ENCODE results near the gene GALNT2. TPM values are rescaled to one million over a fixed set of nuclear protein-coding genes. Genes with fewer than 3 reads are reported as not detected.

The GALNT2 gene
- total and polyA plus RNA-seq, 9 of the 15 experiments (the other 6 are each of a cell fraction or from before 2014, with no cell fraction given), result 1.6 to 106 (median 51.9) TPM

- ChIA-PET CTCF (ENCODE audit: low intra/inter-chr PET ratio) (interaction anchor here (0.7 kb wide), 1 partner anchor 749 kb away, joined by 4 read pairs; no protein-coding TSS in a partner anchor), POLR2A (interaction anchor here (0.8 kb wide), 1 partner anchor 14 kb away, joined by 3 read pairs; no protein-coding TSS in a partner anchor)
- H3K9me1 ChIP-seq (ENCODE audit: control insufficient read depth, insufficient read depth, low read length), result no peaks in the 10 kb centered on the region
- H3K4me3 ChIP-seq, result no peak overlapping the region
- intact Hi-C loops (cut with micrococcal nuclease), result no loop called here
- ATAC-seq, result peak; percentile 56
- H3K9me3 ChIP-seq (replicated peaks; ENCODE audit: control insufficient read depth, insufficient read depth, low read depth, low read length), result no peaks in the 10 kb centered on the region
- H2AFZ ChIP-seq (ENCODE audit: low read depth, low read length), result peak overlapping the region; percentile 37; the same call in 1 of the 2 replicates
- H3K79me2 ChIP-seq (ENCODE audit: control insufficient read depth, insufficient read depth, low read length), result no peaks in the 10 kb centered on the region
- peaks cover 0 to 8% of the 10 kb centered on the region in 2 experiments; a peak in 3 of 5 replicates for H3K4me1 ChIP-seq (replicated peaks in 1 of 2; ENCODE audit: control insufficient read depth in 2 of 2, insufficient read depth in 2 of 2, low read length in 2 of 2)
- H3K4me2 ChIP-seq (ENCODE audit: insufficient read depth, low read length), result peak overlapping the region; percentile 29
- H4K20me1 ChIP-seq (replicated peaks; ENCODE audit: control insufficient read depth, insufficient read depth, low read length), result no peaks in the 10 kb centered on the region
- in situ Hi-C loops (cut with MboI), result no loop called here
- DNase-seq (ENCODE audit: extremely low read depth in 1 of 4, low spot score in 3 of 4), result peak in 1 of 4 experiments; percentile 25
- no peaks in the 10 kb centered on the region for H3K36me3 ChIP-seq (ENCODE audit: control insufficient read depth, insufficient read depth, low read length)
- WGBS (ENCODE audit: insufficient coverage, low coverage, missing lambda C conversion rate), result 17% methylated on average over 11 of the region's 11 CpGs
- no TSS peak for BruUV-seq (replicated peaks)
- H3K27me3 ChIP-seq (ENCODE audit: control insufficient read depth in 2 of 2, insufficient read depth in 2 of 2, low read length in 2 of 2), result peaks cover 15 to 51% of the 10 kb centered on the region in 2 experiments
- peak; percentile 15 for FAIRE-seq
- no peak overlapping the region for H3K27ac ChIP-seq (ENCODE audit: extremely low read depth, low read depth, low read length)
- no peak overlapping the region for H3K9ac ChIP-seq (ENCODE audit: insufficient read depth in 1 of 2, low read depth in 2 of 2, low read length in 2 of 2)
- TF ChIP-seq SETDB1 (IDR thresholded peaks at IDR 0.05; ENCODE audit: low read length), result no peak
- peak; percentile 90 for TF ChIP-seq L3MBTL2 (IDR thresholded peaks at IDR 0.05)
- TF ChIP-seq, protein P1, sequence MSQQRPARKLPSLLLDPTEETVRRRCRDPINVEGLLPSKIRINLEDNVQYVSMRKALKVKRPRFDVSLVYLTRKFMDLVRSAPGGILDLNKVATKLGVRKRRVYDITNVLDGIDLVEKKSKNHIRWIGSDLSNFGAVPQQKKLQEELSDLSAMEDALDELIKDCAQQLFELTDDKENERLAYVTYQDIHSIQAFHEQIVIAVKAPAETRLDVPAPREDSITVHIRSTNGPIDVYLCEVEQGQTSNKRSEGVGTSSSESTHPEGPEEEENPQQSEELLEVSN (IDR thresholded peaks at IDR 0.05; ENCODE audit: borderline replicate concordance in 1 of 2, extremely low read depth in 1 of 2, insufficient read depth in 1 of 2, insufficient read length in 1 of 2, low read depth in 1 of 2, low read length in 1 of 2, poor library complexity in 1 of 2, severe bottlenecking in 1 of 2), result peak in 1 of 2 experiments; percentile 72
- TF ChIP-seq, protein P2, sequence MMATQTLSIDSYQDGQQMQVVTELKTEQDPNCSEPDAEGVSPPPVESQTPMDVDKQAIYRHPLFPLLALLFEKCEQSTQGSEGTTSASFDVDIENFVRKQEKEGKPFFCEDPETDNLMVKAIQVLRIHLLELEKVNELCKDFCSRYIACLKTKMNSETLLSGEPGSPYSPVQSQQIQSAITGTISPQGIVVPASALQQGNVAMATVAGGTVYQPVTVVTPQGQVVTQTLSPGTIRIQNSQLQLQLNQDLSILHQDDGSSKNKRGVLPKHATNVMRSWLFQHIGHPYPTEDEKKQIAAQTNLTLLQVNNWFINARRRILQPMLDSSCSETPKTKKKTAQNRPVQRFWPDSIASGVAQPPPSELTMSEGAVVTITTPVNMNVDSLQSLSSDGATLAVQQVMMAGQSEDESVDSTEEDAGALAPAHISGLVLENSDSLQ (IDR thresholded peaks at IDR 0.05), result peak; percentile 93
- no peak for TF ChIP-seq CREB3 (tag; conservative IDR thresholded peaks at IDR 0.05; ENCODE audit: low read depth)
- TF ChIP-seq KDM1A (IDR thresholded peaks at IDR 0.05), result no peak
- TF ChIP-seq, protein P3, sequence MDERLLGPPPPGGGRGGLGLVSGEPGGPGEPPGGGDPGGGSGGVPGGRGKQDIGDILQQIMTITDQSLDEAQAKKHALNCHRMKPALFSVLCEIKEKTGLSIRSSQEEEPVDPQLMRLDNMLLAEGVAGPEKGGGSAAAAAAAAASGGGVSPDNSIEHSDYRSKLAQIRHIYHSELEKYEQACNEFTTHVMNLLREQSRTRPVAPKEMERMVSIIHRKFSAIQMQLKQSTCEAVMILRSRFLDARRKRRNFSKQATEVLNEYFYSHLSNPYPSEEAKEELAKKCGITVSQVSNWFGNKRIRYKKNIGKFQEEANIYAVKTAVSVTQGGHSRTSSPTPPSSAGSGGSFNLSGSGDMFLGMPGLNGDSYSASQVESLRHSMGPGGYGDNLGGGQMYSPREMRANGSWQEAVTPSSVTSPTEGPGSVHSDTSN (CRISPR knock-in tag; IDR thresholded peaks at IDR 0.05; ENCODE audit: low read depth), result 0 out of 2 replicates have a peak, but pooled peaks have one; percentile 31
- TF ChIP-seq, protein P3 (tag; conservative IDR thresholded peaks at IDR 0.05; ENCODE audit: low read depth), result peak; percentile 68
Measured at GRCh38 chr1:230028602-230029223, 38.3 kb upstream of the GALNT2 start.

Measured in K562 (cell line).